ENCODE results near the gene CTNNBL1.

Gene CTNNBL1

GRCh38 chr20:37822141-37822601 lies 128.3 kb downstream of the CTNNBL1 start:
- DNase-seq = peak in 1 of 2 donors; percentile 4

DNA sequence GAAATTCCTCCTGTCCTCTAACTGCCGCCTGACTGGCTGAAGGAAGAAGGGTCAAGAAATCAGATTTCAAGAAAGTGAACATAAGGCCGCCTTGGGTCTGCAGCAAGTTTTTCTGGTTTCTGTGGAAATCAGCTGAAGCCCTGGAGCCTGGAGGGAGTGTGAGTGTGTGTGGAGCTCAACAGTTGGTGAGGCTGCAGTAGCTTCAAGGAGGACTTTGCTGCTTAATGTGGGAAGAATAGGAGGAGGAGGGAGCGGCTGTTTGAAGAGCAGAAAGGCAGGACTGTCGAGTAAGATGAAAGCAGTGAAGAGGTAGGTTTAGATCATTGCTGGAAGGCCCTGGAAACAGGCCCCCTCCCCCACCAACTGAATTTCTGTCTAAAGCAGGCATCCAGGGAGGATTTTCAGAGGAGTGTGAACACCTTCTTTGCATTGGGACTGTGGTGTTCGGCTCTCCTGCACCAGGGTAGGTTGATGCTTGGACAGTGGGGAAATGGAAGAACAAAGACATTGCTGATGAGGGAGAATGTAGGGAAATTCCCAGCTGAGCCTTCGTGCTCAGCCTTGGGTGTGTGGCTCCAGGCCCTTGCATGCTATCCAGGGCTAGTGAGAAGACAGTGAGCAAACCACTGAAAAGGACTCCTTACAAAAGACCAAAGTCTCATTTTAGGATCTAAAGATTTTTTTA lies 129.6 kb downstream of the CTNNBL1 start:
- no peak for DNase-seq

- DNase-seq = no peak
These were observed 133.8 kb downstream of the CTNNBL1 start for GRCh38 chr20:37827605-37828004.

DNA sequence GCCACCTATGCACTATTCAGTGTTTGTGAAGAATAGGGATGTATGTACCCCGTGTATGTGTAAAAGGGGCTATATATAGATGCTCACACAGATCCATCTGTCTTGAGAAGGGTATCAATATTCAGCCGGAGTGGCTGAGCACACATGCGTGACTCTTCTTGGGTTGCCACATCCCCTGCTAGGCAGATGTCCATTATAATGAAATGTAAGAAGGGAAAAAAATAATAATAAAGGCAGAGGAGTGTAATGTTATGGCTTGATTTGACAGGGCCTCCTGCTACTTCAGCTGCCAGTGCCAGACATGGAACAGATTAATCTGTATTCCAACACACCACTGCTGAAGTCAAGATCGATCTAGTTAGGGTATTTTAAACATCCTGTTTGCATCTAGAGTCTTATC lies 134.9 kb downstream of the CTNNBL1 start:
- DNase-seq = no peak

DNA sequence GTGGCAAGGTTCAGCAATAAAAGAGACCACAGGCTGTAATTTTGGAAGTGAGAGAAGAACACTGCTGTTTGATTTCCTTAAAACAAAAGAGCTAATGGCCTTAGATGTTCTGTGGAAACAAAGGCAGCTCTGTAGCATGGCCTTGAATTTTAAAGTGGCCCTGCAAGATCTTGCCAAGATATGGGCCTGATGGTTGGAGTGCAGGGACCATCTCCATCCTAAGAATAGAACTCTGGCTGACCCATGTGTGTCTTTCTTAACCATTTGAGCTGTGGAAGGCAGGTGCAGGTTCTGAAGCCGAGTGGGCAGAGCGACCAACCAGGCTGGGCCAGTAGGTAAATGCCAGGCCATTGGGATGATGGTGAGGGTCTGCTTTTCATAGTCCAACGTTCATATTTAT lies 135.3 kb downstream of the CTNNBL1 start:
- DNase-seq = no peak

- no peak for DNase-seq
These were observed 139.5 kb downstream of the CTNNBL1 start for GRCh38 chr20:37833221-37833896.

- DNase-seq = no peak
These were observed 143.1 kb downstream of the CTNNBL1 start for GRCh38 chr20:37836926-37837325.

DNA sequence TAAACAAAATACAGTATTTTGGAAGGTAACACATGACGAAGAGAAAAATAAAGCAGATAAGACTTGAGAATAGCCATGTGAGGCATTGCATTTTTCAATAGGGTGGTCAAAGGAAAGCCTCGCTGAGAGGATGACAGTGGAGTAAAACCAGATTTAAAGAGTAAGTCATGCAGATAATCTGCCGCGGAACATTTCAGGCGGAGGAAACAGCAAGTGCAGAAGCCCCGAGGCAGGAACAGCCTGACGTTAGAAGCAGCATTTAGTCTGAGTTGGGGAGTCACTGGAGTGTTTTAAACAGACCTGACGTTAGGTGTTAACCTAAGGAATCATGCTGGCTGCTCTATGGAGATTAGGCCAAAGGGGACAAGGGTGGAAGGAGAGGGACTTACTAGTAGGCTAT lies 144.1 kb downstream of the CTNNBL1 start:
- DNase-seq = no peak

DNA sequence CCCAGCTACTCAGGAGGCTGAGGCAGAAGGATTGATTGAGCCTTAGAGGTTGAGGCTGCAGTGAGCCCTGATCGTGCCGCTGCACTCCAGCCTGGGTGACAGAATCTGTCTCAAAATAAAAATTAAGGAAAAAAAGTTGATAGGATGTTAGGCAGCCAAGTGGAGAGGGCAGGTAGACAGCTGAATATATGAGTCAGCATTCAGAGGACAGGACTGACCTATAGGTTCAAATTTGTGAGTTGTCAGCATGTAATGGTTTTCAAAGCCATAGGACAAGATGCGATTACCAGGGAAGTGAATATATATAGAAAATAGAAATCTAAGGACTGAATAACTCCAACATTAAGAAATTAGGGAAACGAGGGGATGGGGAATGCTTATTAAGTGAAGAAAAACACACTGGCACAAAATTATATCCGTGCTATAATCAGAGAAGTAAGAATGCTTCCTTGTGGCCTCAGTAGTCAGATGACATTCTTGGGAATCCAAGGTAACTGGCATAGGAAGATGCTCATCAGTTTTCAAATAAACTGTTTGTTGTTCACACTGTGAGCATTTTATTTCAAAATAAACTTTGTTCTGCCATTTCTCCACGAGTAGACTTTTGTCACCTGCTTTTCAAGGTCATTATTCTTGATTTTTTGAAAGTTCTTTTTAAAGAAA lies 145.1 kb downstream of the CTNNBL1 start:
- no peak for DNase-seq

GRCh38 chr20:37839432-37839827 lies 145.6 kb downstream of the CTNNBL1 start:
- DNase-seq = no peak

GRCh38 chr20:37839955-37840354 lies 146.1 kb downstream of the CTNNBL1 start:
- no peak for DNase-seq

DNA sequence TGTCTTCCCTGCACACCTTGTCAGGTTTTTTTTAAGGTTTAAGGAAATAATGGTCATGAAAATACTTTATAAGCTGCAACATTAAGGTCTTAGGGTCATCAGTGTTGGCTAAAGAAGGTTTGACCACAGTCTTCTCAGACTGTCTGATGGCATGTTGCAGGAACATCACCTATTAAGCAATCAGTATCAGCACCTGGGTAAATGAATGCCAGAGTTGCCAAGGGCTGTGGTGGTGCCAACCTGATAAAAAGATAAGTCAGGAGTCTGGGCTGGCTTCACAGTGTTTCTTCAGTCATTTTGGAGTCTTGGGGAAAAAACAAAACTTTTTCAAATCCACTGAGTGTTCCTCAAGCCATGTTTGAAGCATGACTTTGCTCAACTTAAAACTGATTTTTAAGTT lies 147.6 kb downstream of the CTNNBL1 start:
- DNase-seq = no peak

- DNase-seq = no peak
These were observed 148.1 kb downstream of the CTNNBL1 start for GRCh38 chr20:37841971-37842370.

GRCh38 chr20:37845241-37845681 lies 151.4 kb downstream of the CTNNBL1 start:
- DNase-seq = no peak

DNA sequence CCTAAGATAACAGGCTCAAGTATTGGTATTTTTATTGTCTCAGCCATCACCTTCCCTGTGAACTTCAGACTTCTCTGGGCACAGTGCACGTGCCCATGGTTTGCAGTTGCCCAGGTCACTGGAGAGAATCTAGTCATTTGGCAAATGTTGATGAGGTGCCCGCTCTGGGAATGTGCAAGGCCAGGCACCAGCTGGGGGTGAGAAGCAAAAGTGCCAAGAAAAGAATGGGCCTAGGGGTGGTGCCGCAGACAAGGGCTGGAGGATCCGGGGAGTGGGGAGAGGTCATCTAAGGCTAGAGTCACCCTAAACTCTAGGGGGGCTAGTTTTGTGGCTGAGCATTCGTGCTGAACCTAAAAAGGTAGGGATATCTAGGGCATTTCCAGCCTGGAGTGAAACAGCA lies 152.0 kb downstream of the CTNNBL1 start:
- DNase-seq = no peak

DNA sequence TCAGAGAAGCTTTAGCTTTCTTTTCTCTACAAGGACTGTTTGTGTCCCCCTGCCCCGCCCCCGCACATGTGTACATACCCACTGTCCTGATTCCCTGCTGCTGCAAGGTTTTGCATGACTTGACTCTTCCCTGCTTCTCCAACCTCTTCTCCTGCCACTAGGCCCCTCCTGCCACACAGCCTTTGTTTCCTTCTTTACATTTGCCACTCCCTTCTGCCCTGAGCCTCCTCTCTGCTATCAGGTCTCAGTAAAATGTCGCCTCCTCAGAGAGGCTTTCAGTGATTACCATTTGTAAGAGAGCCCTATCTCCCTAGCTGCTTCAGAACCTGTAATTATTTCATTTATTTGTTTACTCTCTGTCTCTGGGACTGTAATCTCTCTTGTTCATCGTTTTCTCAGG lies 152.7 kb downstream of the CTNNBL1 start:
- no peak for DNase-seq

DNA sequence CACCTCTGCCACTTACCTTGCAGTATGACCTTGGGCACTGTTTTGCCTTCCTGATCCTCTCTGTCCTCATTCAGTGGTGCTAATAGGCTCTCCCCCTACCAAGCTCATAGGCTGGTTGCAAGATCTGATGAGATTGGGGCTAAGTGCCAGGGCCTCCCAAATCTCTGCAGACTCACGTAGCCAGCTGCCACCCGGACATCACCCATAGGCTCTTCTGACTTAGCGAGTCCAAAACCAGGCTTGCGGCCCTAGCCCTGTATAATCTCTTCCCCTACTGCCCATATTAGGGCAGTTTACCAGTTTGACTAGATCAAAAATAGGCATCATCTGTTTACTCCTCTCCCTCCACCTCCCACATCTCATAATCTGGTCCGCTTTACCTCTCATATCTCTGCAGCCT lies 154.9 kb downstream of the CTNNBL1 start:
- DNase-seq = no peak

DNA sequence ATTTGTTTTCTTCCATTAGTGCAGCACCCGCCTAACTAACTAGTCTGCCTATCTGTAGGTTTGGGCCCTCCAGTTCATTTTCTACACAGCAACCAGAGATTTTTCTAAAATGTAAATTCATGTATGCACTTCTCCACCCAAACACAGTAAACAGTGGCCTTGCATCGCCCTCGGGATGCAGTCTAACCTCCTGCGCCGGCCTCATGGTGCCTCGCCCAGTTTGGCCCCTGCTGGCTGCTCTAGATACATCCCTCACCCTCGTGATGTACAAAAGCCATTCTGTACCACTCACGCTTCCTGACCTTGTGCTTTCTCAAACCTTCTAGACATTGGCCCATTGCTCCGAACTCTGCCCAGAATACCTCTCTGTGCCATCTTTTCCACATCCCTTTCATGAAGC lies 155.3 kb downstream of the CTNNBL1 start:
- no peak for DNase-seq

- no peak for DNase-seq
These were observed 155.7 kb downstream of the CTNNBL1 start for GRCh38 chr20:37849566-37849965.

GRCh38 chr20:37850036-37850592 lies 156.3 kb downstream of the CTNNBL1 start:
- no peak for DNase-seq

DNA sequence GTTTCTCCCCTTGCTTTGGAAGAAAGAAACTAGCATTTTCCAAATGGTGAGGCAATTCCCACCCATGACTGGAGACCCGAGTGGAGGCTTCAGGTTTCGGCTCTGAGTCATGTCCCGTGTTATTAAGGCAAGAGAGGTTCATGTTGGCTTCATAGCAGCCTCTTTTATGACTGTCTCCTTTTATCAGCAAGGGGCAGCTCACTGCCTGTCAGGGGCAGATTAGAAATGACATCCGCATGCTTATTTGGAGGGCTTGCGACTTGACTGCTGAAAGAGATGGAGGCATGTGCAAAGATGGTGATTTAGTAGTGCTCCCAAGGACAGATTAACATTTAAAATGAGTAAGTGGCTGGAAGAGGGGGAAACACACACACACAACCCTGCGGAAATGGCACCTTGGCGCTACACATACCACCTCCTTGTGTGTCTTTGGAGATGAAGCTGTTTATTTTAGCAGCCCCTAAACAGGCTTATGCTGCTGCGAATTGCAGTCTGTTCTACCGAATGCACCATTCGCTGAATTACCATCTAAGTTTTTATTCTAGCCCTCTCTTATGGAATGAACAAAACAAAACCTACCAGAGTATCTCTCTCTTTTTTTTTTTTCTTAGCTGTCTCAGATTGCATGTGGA lies 157.0 kb downstream of the CTNNBL1 start:
- no peak for DNase-seq

DNA sequence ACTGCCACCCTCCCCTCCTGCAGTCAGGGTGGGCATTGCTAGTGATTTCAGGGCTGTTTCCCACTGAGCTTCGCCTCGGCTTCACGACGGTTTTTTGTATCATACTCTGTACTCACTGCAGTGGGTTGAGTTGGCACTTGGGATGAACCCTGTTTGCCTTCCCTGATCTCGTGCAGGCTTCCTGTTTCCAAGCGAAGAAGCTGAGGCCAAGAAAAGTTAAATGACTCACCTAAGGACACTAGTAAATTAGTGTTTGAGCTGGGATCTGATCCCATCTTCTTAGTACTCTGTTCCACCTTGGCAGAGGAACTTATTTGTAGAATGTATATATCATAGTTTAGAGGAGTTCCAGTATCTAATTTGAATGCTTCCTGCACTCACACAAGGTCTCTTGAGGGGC lies 158.8 kb downstream of the CTNNBL1 start:
- no peak for DNase-seq

DNA sequence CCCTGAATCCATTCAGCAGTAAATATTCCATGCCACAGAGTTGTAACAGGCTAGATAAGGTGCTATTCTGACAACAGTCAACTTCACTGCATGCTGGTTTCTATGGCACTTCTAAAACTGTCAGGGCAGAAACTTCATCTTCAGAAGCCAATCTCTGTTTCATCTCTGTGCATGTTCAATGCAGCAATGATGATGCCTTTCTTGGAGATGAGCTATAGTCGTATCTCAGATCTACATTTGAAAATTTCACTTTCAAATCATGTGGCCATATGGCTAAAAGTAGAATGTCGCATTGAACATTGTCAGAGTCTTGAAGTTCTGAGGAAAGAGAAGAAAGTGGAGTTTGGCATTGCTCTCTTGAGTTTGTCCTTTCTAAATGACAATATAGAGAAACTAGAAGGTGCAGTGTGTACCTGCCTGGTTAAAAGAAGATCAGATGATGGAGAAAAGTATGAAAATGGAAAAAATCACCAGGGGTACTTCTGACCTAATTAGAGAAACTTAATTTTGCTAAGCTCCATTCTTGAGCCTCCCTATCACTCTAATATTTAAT lies 160.1 kb downstream of the CTNNBL1 start:
- no peak for DNase-seq
